GM12865 (cell line): ENCODE results near the gene SLC22A3.

Experiments
- DNase-seq: peaks from one replicate; pipeline ENCODE4 v3.0.0; 2010; ENCODE audit warnings: low read depth
- H3K4me3 ChIP-seq: 2 replicates; pipeline ENCODE4 v1.5.1; 2011; ENCODE audit warnings: mild to moderate bottlenecking, low read depth, low read length, control low read depth
- TF ChIP-seq, protein P1 (sequence below): IDR thresholded peaks from 2 replicates; pipeline ENCODE4 v1.5.1; 2011; ENCODE audit warnings: low read length, control low read depth, low read depth, inconsistent platforms; ENCODE audit not compliant: insufficient read depth; ENCODE audit errors: missing control alignments

Gene SLC22A3

DNA sequence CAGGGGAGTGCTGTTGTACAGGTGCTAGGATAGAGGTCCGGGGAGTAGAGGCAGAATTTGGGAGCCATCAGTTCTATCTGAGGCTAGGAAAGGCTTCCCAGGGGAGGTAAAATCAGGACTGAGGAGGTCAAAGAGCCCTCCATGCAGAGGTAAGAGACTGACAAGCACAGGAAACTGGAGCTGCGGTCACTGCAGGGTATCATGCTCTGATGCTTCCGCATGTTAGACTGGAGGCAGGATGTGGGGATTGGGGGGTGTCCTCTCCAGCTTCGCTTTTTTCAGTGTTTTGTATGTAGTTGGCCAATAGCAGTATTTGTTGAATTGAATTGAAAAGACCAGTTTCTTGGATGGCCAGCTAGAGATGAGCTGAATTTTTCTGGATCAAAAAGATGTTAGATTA lies 87.8 kb downstream of the SLC22A3 start:
- no peak for DNase-seq
- no peak overlapping the region for H3K4me3 ChIP-seq
- TF ChIP-seq, protein P1, sequence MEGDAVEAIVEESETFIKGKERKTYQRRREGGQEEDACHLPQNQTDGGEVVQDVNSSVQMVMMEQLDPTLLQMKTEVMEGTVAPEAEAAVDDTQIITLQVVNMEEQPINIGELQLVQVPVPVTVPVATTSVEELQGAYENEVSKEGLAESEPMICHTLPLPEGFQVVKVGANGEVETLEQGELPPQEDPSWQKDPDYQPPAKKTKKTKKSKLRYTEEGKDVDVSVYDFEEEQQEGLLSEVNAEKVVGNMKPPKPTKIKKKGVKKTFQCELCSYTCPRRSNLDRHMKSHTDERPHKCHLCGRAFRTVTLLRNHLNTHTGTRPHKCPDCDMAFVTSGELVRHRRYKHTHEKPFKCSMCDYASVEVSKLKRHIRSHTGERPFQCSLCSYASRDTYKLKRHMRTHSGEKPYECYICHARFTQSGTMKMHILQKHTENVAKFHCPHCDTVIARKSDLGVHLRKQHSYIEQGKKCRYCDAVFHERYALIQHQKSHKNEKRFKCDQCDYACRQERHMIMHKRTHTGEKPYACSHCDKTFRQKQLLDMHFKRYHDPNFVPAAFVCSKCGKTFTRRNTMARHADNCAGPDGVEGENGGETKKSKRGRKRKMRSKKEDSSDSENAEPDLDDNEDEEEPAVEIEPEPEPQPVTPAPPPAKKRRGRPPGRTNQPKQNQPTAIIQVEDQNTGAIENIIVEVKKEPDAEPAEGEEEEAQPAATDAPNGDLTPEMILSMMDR = no peak

DNA sequence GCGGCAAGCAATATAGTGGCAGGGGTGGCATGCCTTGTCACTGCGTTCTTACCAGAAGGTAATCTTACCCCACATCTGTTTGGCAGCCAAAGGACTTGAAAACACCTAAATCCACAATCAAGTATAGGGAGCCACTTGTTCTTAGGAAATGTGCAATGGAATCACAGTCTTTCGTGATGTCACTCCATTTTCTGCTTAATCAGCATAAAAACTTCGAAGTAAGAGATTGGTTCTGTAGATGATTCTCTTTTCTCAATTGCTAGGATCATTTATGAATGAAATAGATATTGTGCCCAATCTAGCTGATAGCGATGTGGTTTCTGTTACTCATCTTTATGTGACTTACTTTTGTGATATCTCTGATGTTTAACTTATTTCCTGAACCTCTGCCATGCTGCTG lies 89.0 kb downstream of the SLC22A3 start:
- TF ChIP-seq, protein P1 = no peak
- DNase-seq = no peak
- no peak overlapping the region for H3K4me3 ChIP-seq

DNA sequence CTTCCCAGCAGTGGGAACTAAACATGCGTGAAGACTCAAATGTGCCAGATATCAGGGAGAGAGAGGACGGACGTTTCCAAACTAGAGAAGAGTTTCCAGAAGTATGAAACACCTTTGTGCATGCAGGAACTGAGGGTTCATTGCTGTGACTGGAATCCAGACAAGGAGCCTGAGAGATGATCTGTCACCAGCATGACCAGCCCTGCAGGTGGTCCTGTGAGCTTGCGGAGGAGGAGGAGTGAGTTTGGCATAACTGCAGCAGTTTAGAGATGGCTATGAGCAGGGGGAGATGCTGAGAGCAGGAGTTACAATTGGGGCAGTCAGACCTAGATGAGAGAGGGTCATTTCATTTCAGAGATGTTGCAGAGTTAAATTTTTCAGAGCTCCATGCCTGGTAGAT lies 89.6 kb downstream of the SLC22A3 start:
- H3K4me3 ChIP-seq = no peak overlapping the region
- TF ChIP-seq, protein P1 = no peak
- no peak for DNase-seq

DNA sequence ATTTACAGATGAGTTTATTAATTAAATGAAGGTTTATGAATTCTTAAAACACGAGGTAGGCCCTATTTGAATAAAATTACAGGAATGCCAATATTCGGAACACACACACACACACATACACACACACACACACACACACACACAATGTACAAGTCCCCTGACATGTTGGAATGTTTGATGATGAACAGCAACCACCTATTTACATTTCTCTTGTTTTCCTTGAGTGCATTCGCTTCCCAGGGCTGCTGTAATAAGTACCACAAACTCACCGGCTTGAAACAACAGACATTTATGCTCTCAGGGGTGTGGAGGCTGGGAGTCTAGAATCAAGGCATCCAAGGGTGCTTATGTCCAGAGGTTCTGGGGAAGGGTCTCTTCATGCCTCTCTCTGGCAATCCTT lies 90.3 kb downstream of the SLC22A3 start:
- TF ChIP-seq, protein P1 = no peak
- H3K4me3 ChIP-seq = no peak overlapping the region
- no peak for DNase-seq

DNA sequence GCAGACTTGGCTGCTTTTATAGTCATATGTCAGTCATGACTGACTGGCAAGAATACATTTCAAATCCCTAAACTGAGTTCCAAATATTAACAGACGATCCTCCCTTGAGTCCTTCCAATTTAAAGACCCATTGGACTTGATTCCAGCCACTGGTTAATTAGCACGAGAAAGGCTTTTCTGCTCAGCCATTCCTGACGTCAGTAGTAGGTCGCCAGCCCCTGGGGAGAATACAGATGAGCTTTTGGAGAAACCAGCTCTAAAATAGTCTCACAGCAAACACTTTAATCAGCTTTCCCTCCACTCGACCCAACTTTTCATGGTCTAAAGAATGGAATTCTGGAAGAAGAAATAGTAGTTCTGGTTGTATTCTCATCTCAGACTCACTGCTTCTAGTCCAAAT lies 91.6 kb downstream of the SLC22A3 start:
- DNase-seq = no peak
- TF ChIP-seq, protein P1 = no peak
- H3K4me3 ChIP-seq = no peak overlapping the region

DNA sequence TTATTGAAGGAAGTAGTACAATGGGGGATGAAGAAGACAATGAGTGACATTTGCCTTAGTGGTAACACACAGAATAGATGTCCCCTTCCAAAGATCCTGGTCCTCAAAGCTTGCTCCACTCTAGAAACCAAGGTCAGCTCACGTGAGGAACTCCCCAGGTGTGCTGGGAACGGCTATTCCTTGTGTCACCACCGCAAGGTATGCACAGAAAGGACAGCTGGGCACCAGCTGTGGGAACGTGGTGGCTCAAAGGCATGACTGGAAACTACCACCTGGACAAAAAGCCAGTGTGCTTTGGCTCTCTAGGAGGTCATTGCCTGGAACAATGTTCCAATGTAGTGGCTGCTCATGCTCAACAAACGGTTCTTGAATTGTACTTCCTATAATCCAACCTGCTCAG lies 94.0 kb downstream of the SLC22A3 start:
- no peak for DNase-seq
- TF ChIP-seq, protein P1 = no peak

DNA sequence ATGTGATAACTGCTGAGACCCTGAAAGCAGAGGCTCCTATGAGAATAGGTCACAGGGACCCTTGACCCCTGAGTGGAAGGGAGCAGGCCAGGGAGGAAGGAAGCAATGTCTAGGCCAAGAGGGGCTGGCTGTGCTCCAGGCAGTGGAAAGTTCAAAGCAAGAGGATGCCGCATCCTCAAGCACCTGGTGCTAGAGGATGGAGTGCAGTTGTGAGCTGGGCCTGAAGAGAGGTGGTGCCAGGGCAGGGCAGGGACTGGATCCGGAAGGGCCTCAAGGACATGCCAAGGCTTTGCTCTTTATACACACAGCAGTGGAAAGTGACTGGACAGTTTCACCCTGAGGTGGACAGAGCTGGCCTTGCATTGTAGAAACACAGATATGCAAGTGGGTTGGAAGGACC lies 97.0 kb downstream of the SLC22A3 start:
- no peak overlapping the region for H3K4me3 ChIP-seq
- TF ChIP-seq, protein P1 = no peak
- no peak for DNase-seq

More for the DNA sequence above, 94.0 kb downstream of the SLC22A3 start:
- H3K4me3 ChIP-seq = no peak overlapping the region
